ENCODE results near the gene SPRTN. TPM values are rescaled to one million over a fixed set of nuclear protein-coding genes. Genes with fewer than 3 reads are reported as not detected.

The SPRTN gene
- total and polyA plus RNA-seq, 2 experiments from 2014 or later = 9.1 to 25.0 TPM

GRCh38 chr1:231376875-231377549 is 38.9 kb downstream of the SPRTN start:
- no peaks in the 10 kb centered on the region for H3K9me3 Mint-ChIP-seq
- Histone ChIP-seq H2AFZ (no peak overlapping the region), H3K27ac (ENCODE audit: low read depth) (no peak overlapping the region), H3K9me2 (ENCODE audit: insufficient read depth) (no peaks in the 10 kb centered on the region), H3K4me3 (no peak overlapping the region), H4K20me1 (replicated peaks; ENCODE audit: insufficient read depth) (no peaks in the 10 kb centered on the region), H3F3A (replicated peaks; ENCODE audit: low read depth) (no peaks in the 10 kb centered on the region), H3K27me3 (ENCODE audit: insufficient read depth) (no peaks in the 10 kb centered on the region), H3K79me2 (replicated peaks; ENCODE audit: insufficient read depth) (no peaks in the 10 kb centered on the region), H3K4me1 (ENCODE audit: insufficient read depth) (no peaks in the 10 kb centered on the region), H3K36me3 (ENCODE audit: insufficient read depth) (no peaks in the 10 kb centered on the region), H3K4me2 (no peak overlapping the region)
- DNase-seq (ENCODE audit: low spot score) (no peak), ATAC-seq (peak; percentile 29; the same call in 2 of the 3 replicates)
- TF ChIP-seq CTCF (conservative IDR thresholded peaks at IDR 0.05; ENCODE audit: low read depth in 2 of 2) (no peak), EZH2 (IDR thresholded peaks at IDR 0.05; ENCODE audit: low read depth, unreplicated experiment) (no peak), STAT1 (IDR thresholded peaks at IDR 0.05; ENCODE audit: unreplicated experiment) (no peak), REST (IDR thresholded peaks at IDR 0.05; ENCODE audit: unreplicated experiment) (no peak), CREB1 (CRISPR knock-in tag; IDR thresholded peaks at IDR 0.05; ENCODE audit: low read depth) (no peak), NANOG (IDR thresholded peaks at IDR 0.05; ENCODE audit: borderline replicate concordance) (no peak), POLR2AphosphoS5 (IDR thresholded peaks at IDR 0.05; ENCODE audit: low read depth) (no peak), ZNF462 (CRISPR knock-in tag; IDR thresholded peaks at IDR 0.05) (no peak), EZH2phosphoT487 (IDR thresholded peaks at IDR 0.05; ENCODE audit: unreplicated experiment) (no peak), ETS1 (IDR thresholded peaks at IDR 0.05) (no peak)
- peaks cover 13% of the 10 kb centered on the region for H3K4me1 Mint-ChIP-seq
- H3K4me3 Mint-ChIP-seq = no peak overlapping the region
- H3K36me3 Mint-ChIP-seq (ENCODE audit: low read depth) = no peaks in the 10 kb centered on the region
- H3K27ac Mint-ChIP-seq = no peak overlapping the region
- H3K27me3 Mint-ChIP-seq (ENCODE audit: insufficient read depth, low read depth, poor library complexity) = no peaks in the 10 kb centered on the region
